Measurements from ENCODE around the gene MRGPRE. TPM values are rescaled to one million over a fixed set of nuclear protein-coding genes. Genes with fewer than 3 reads are reported as not detected.
"Not testable (repeated sequence)": the region's sequence is repeated elsewhere in the genome, so short reads cannot be mapped to it uniquely, and the experiment has no call there.

The MRGPRE gene
- not detected in 2 replicates for total RNA-seq

- intact Hi-C loops (cut with micrococcal nuclease): no loop called here
Measured at GRCh38 chr11:3231851-3232744, at the start of gene MRGPRE. Gene MRGPRE (minus strand): TSS chr11:3232417. CDS start chr11:3228799, 3,618 bp downstream.

GRCh38 chr11:3281146-3281545 lies 48.9 kb upstream of the MRGPRE start:
- intact Hi-C loops (cut with micrococcal nuclease): not testable (repeated sequence)

GRCh38 chr11:3280662-3281061 lies 48.4 kb upstream of the MRGPRE start:
- intact Hi-C loops (cut with micrococcal nuclease): not testable (repeated sequence)

GRCh38 chr11:3278922-3279321 lies 46.7 kb upstream of the MRGPRE start:
- intact Hi-C loops (cut with micrococcal nuclease): not testable (repeated sequence)

GRCh38 chr11:3273629-3274028 lies 41.4 kb upstream of the MRGPRE start:
- intact Hi-C loops (cut with micrococcal nuclease): not testable (repeated sequence)

- intact Hi-C loops (cut with micrococcal nuclease): not testable (repeated sequence)
Measured at GRCh38 chr11:3262548-3262947, 30.3 kb upstream of the MRGPRE start.

GRCh38 chr11:3261831-3262230 lies 29.6 kb upstream of the MRGPRE start:
- intact Hi-C loops (cut with micrococcal nuclease): not testable (repeated sequence)

- intact Hi-C loops (cut with micrococcal nuclease): not testable (repeated sequence)
Measured at GRCh38 chr11:3257509-3257908, 25.3 kb upstream of the MRGPRE start.

- intact Hi-C loops (cut with micrococcal nuclease): not testable (repeated sequence)
Measured at GRCh38 chr11:3255241-3255640, 23.0 kb upstream of the MRGPRE start.

GRCh38 chr11:3254773-3255172 lies 22.6 kb upstream of the MRGPRE start:
- intact Hi-C loops (cut with micrococcal nuclease): not testable (repeated sequence)

GRCh38 chr11:3245071-3245470 lies 12.9 kb upstream of the MRGPRE start:
- intact Hi-C loops (cut with micrococcal nuclease): no loop called here

- intact Hi-C loops (cut with micrococcal nuclease): no loop called here
Measured at GRCh38 chr11:3243880-3244279, 11.7 kb upstream of the MRGPRE start.

GRCh38 chr11:3237119-3237518 lies 4.9 kb upstream of the MRGPRE start:
- intact Hi-C loops (cut with micrococcal nuclease): no loop called here

GRCh38 chr11:3234846-3235245 lies 2.6 kb upstream of the MRGPRE start:
- intact Hi-C loops (cut with micrococcal nuclease): no loop called here

GRCh38 chr11:3232956-3233355 lies 739 bp upstream of the MRGPRE start:
- intact Hi-C loops (cut with micrococcal nuclease): no loop called here

- intact Hi-C loops (cut with micrococcal nuclease): no loop called here
Measured at GRCh38 chr11:3231550-3231850, 717 bp downstream of the MRGPRE start.

- intact Hi-C loops (cut with micrococcal nuclease): no loop called here
Measured at GRCh38 chr11:3230636-3231549, 1.3 kb downstream of the MRGPRE start.

GRCh38 chr11:3229673-3230630 lies 2.3 kb downstream of the MRGPRE start:
- intact Hi-C loops (cut with micrococcal nuclease): no loop called here

GRCh38 chr11:3228445-3228829 lies 3.8 kb downstream of the MRGPRE start:
- intact Hi-C loops (cut with micrococcal nuclease): no loop called here

GRCh38 chr11:3227568-3228444 lies 4.4 kb downstream of the MRGPRE start:
- intact Hi-C loops (cut with micrococcal nuclease): no loop called here
